Liver (tissue), 9 donors: ENCODE measurements around the gene TWIST2. TPM values are rescaled to one million over a fixed set of nuclear protein-coding genes. Genes with fewer than 3 reads are reported as not detected.

Experiments used
- DNase-seq: peaks from one replicate; pipeline ENCODE4 v3.0.0-alpha.2; 2017; ENCODE audit warnings: low spot score
- H3K27ac ChIP-seq, 2 donors: one replicate each; pipeline ENCODE4 v1.7.0; 2013; ENCODE audit warnings: inconsistent platforms in 2 of 2, low read length in 2 of 2, control low read depth in 1 of 2, low read depth in 1 of 2, mild to moderate bottlenecking in 1 of 2
- H3K27me3 ChIP-seq, 4 donors: one replicate each; pipeline versions ENCODE4 v1.6.1 to v1.7.0; 2013; ENCODE audit warnings: low read length in 3 of 4, inconsistent platforms in 1 of 4, mild to moderate bottlenecking in 1 of 4, moderate library complexity in 1 of 4; ENCODE audit not compliant: control insufficient read depth in 4 of 4, insufficient read depth in 4 of 4
- H3K36me3 ChIP-seq, 4 donors: one replicate each; pipeline versions ENCODE4 v1.6.1 to v1.7.0; 2013; ENCODE audit warnings: low read length in 3 of 4, mild to moderate bottlenecking in 3 of 4, low read depth in 1 of 4, moderate library complexity in 1 of 4; ENCODE audit not compliant: control insufficient read depth in 4 of 4, insufficient read depth in 3 of 4
- H3K4me1 ChIP-seq, 4 donors: one replicate each; pipeline versions ENCODE4 v1.6.1 to v1.7.0; 2013; ENCODE audit warnings: low read length in 3 of 4, mild to moderate bottlenecking in 3 of 4, moderate library complexity in 1 of 4; ENCODE audit not compliant: control insufficient read depth in 4 of 4, insufficient read depth in 4 of 4
- H3K4me3 ChIP-seq, 3 donors: one replicate each; pipeline versions ENCODE4 v1.6.1 to v1.7.0; 2013; ENCODE audit warnings: low read length in 3 of 3, control low read depth in 1 of 3, low read depth in 1 of 3, mild to moderate bottlenecking in 1 of 3
- H3K9ac ChIP-seq, 2 donors: one replicate each; pipeline ENCODE4 v1.7.0; 2013; ENCODE audit warnings: low read length in 2 of 2, mild to moderate bottlenecking in 2 of 2, moderate library complexity in 2 of 2, control low read depth in 1 of 2, low read depth in 1 of 2
- H3K9me3 ChIP-seq, 4 donors: one replicate each; pipeline versions ENCODE4 v1.6.1 to v1.7.0; 2013; ENCODE audit warnings: low read length in 3 of 4; ENCODE audit not compliant: control insufficient read depth in 4 of 4
- EGR1 ChIP-seq, 2 donors: IDR thresholded peaks; 2 replicates each; pipeline ENCODE4 v1.6.1; 2016 to 2018; ENCODE audit warnings: antibody characterized with exemption in 2 of 2, low read depth in 2 of 2
- FOXA1 ChIP-seq: IDR thresholded peaks from 2 replicates; pipeline ENCODE4 v1.6.1; 2016; ENCODE audit warnings: antibody characterized with exemption
- FOXA2 ChIP-seq: IDR thresholded peaks from 2 replicates; pipeline ENCODE4 v1.6.1; 2016; ENCODE audit warnings: antibody characterized with exemption
- HNF4G ChIP-seq: IDR thresholded peaks from 2 replicates; pipeline ENCODE4 v1.6.1; 2016; ENCODE audit warnings: antibody characterized with exemption
- JUND ChIP-seq, 2 donors: IDR thresholded peaks; 2 replicates each; pipeline ENCODE4 v1.6.1; 2016; ENCODE audit warnings: antibody characterized with exemption in 2 of 2
- NR2F2 ChIP-seq: IDR thresholded peaks from 2 replicates; pipeline ENCODE4 v1.6.1; 2016; ENCODE audit warnings: antibody characterized with exemption
- RAD21 ChIP-seq, 2 donors: IDR thresholded peaks; 2 replicates each; pipeline ENCODE4 v1.6.1; 2016; ENCODE audit warnings: antibody characterized with exemption in 2 of 2, mild to moderate bottlenecking in 2 of 2
- SP1 ChIP-seq: IDR thresholded peaks from 2 replicates; pipeline ENCODE4 v1.6.1; 2018; ENCODE audit warnings: antibody characterized with exemption, mild to moderate bottlenecking
- TAF1 ChIP-seq: conservative IDR thresholded peaks from 2 replicates; pipeline ENCODE4 v1.6.1; 2016; ENCODE audit warnings: antibody characterized with exemption, mild to moderate bottlenecking
- YY1 ChIP-seq: IDR thresholded peaks from 2 replicates; pipeline ENCODE4 v1.6.1; 2016; ENCODE audit warnings: antibody characterized with exemption, mild to moderate bottlenecking
- WGBS: extraction: QIAGEN DNeasy Blood & Tissue Kit; methylation state at CpG from one replicate; pipeline ENCODE4 v1.1.7; 2013; 5-methylcytosine and 5-hydroxymethylcytosine counted together
- polyA plus RNA-seq, 2 donors: library from polyadenylated mRNA; stranded (reverse) in 1 of 2; unstranded in 1 of 2; fragments of 200-250 nt in 1 of 2; fragments of >200 nt in 1 of 2; fragmentation: Nextera tagmentation in 1 of 2; extraction: Ambion mirVana in 1 of 2; gene quantifications; one replicate each; pipeline versions ENCODE4 v1.2.1 to v1.2.3, GENCODE V29; 2013 to 2015
- total RNA-seq, 2 donors: library from RNA; depleted of rRNA; stranded (reverse); fragments of >200 nt; gene quantifications; one replicate each; pipeline ENCODE4 v1.2.3, GENCODE V29; 2014
- TF ChIP-seq, protein P1 (sequence below): fragments of 150-350 bp; IDR thresholded peaks from 2 replicates; pipeline ENCODE4 v1.5.1; 2017; ENCODE audit warnings: improper control_type of control experiment, low read depth, low read length; ENCODE audit not compliant: missing input control
- TF ChIP-seq, protein P2 (sequence below): IDR thresholded peaks from 2 replicates; pipeline ENCODE4 v1.6.1; 2016; ENCODE audit warnings: antibody characterized with exemption
- TF ChIP-seq, protein P3 (sequence below): IDR thresholded peaks from 2 replicates; pipeline ENCODE4 v1.6.1; 2016; ENCODE audit warnings: antibody characterized with exemption
- donor health status: healthy.
- donor health status: healthy.
- donor health status: healthy.
- donor health status: healthy.
- donor health status: healthy.

Gene TWIST2
- total and polyA plus RNA-seq, 4 donors, result 0.17 to 0.20 (median 0.19) TPM; not detected in 1

DNA sequence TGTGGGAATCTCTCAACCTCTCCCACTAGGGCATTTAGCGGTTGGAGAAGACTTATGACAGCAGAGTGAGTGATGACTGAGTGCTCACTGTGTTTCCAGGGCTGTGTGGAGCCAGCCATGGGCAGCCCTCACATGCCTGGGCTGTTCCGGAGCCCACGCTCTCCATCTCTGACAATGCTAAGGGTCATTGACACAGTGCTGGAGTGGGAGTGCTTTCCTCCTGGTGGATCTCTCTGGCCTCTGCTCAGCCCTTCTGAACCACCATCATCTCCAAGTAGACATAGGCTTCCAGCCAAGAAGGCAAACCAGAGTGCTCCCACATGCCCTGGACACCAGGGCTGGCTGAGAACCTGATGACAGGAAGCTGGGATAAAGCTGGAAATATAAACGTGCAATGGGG, 33.1 kb upstream of the TWIST2 start:
- WGBS, result 73% methylated on average over 4 of the region's 4 CpGs

DNA sequence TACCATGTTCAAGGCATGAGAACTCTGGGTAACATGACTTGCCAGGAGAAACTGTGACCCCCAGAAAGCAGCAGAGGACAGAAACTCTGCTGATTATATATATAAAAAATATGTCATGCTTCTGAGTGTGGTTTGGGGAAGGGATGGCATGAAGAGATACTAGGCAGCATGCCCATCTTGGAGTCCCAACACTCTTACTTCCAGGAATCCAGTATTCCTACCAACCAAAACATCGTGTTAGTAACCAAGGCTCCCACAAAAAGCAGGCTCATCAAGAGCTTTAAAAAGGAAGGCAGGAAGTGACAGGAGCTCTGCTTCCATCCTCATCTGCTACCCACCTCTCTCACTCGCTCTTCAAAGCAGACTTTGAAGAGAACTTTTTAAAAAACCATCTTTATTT, 31.6 kb upstream of the TWIST2 start:
- H3K27me3 ChIP-seq, result peaks cover 0 to 5% (median 2%) of the 10 kb centered on the region in 4 donors
- TF ChIP-seq EGR1 (IDR thresholded peaks at IDR 0.05; ENCODE audit: low read depth in 2 of 2) (no peak), HNF4G (no peak), FOXA1 (no peak), FOXA2 (no peak), NR2F2 (no peak), YY1 (no peak), SP1 (no peak)
- TF ChIP-seq, protein P1, sequence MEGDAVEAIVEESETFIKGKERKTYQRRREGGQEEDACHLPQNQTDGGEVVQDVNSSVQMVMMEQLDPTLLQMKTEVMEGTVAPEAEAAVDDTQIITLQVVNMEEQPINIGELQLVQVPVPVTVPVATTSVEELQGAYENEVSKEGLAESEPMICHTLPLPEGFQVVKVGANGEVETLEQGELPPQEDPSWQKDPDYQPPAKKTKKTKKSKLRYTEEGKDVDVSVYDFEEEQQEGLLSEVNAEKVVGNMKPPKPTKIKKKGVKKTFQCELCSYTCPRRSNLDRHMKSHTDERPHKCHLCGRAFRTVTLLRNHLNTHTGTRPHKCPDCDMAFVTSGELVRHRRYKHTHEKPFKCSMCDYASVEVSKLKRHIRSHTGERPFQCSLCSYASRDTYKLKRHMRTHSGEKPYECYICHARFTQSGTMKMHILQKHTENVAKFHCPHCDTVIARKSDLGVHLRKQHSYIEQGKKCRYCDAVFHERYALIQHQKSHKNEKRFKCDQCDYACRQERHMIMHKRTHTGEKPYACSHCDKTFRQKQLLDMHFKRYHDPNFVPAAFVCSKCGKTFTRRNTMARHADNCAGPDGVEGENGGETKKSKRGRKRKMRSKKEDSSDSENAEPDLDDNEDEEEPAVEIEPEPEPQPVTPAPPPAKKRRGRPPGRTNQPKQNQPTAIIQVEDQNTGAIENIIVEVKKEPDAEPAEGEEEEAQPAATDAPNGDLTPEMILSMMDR, result no peak
- TF ChIP-seq, protein P2, sequence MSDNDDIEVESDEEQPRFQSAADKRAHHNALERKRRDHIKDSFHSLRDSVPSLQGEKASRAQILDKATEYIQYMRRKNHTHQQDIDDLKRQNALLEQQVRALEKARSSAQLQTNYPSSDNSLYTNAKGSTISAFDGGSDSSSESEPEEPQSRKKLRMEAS, result no peak
- no peaks in the 10 kb centered on the region for H3K36me3 ChIP-seq
- DNase-seq, result no peak
- no peak overlapping the region for H3K9ac ChIP-seq
- no peaks in the 10 kb centered on the region for H3K4me1 ChIP-seq
- H3K9me3 ChIP-seq, result no peaks in the 10 kb centered on the region
- WGBS, result 57% methylated on average over 2 of the region's 2 CpGs
- no peak overlapping the region for H3K27ac ChIP-seq
- no peak overlapping the region for H3K4me3 ChIP-seq

More for the DNA sequence above, 33.1 kb upstream of the TWIST2 start:
- Histone ChIP-seq H3K27ac (no peak overlapping the region), H3K27me3 (peaks cover 0 to 5% (median 2%) of the 10 kb centered on the region in 4 donors), H3K9ac (no peak overlapping the region), H3K36me3 (no peaks in the 10 kb centered on the region), H3K4me3 (no peak overlapping the region), H3K4me1 (no peaks in the 10 kb centered on the region), H3K9me3 (no peaks in the 10 kb centered on the region)
- TF ChIP-seq FOXA1 (no peak), EGR1 (IDR thresholded peaks at IDR 0.05; ENCODE audit: low read depth in 2 of 2) (no peak), JUND (IDR thresholded peaks at IDR 0.05) (no peak)
- TF ChIP-seq, protein P3, sequence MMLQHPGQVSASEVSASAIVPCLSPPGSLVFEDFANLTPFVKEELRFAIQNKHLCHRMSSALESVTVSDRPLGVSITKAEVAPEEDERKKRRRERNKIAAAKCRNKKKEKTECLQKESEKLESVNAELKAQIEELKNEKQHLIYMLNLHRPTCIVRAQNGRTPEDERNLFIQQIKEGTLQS, result no peak
- DNase-seq, result no peak

DNA sequence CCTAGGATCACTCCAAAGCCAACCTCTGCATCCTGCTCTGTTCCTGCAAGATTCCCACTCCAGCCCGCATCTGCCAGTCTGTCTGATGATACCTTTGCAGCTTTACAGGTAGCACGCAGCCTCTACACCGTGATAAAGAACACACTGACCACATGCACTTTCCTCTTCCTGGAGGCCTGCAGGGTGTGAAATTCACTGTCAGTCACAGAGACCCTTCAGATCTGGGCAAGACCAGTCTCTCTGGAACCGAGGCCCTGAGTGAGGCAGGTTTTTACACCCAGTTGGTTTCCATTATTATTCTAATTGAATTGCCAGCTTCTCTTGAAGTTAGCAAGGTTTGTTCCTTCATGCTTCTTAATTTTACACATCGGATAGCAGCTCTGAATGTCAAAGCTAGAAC, 30.5 kb upstream of the TWIST2 start:
- Histone ChIP-seq H3K27me3 (peaks cover 0 to 5% (median 2%) of the 10 kb centered on the region in 4 donors), H3K9ac (no peak overlapping the region), H3K4me3 (no peak overlapping the region), H3K4me1 (no peaks in the 10 kb centered on the region), H3K36me3 (no peaks in the 10 kb centered on the region), H3K9me3 (no peaks in the 10 kb centered on the region), H3K27ac (no peak overlapping the region)
- WGBS, result 29% methylated on average over 5 of the region's 5 CpGs
- no peak for DNase-seq
- TF ChIP-seq SP1 (no peak), RAD21 (IDR thresholded peaks at IDR 0.05) (no peak)

DNA sequence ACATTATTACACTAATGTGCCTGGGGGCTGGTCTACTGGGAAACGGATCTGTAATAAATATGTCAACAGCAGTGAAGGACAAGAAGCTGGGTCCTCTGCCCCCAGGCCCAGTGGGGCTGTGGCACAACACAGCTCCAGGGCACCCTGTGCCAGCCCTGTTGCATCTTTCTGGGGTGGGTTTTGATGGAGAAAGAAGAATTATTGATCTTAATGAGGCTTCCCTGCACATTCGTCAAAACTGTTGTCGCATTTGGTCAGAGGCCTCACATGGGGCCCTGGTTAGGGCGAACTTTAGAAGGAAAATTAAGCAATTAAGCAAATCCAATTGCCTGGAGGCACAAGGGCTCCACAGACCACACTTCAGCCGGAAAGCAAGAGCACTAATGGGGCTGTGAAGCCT, 30.0 kb upstream of the TWIST2 start:
- no peak for DNase-seq
- Histone ChIP-seq H3K9ac (no peak overlapping the region), H3K27ac (no peak overlapping the region), H3K36me3 (no peaks in the 10 kb centered on the region), H3K9me3 (no peaks in the 10 kb centered on the region), H3K27me3 (peaks cover 0 to 5% (median 2%) of the 10 kb centered on the region in 4 donors), H3K4me1 (no peaks in the 10 kb centered on the region), H3K4me3 (no peak overlapping the region)
- TF ChIP-seq TAF1 (no peak), RAD21 (IDR thresholded peaks at IDR 0.05) (no peak), SP1 (no peak), NR2F2 (no peak)
- WGBS, result 61% methylated on average over 5 of the region's 5 CpGs
